ENCODE measurements around the gene SMARCE1.

- TF ChIP-seq POLR2AphosphoS5 (IDR thresholded peaks at IDR 0.05) = no peak
- TF ChIP-seq POLR2A (IDR thresholded peaks at IDR 0.05) = no peak
- no peak for TF ChIP-seq CTCF (IDR thresholded peaks at IDR 0.05)
- TF ChIP-seq EP300 (IDR thresholded peaks at IDR 0.05) = no peak
Measured at GRCh38 chr17:40648384-40648968, 858 bp upstream of the SMARCE1 start.

All from stomach (tissue), 4 donors.